Liver (tissue), 9 donors: ENCODE data around the gene GMDS. TPM values are rescaled to one million over a fixed set of nuclear protein-coding genes. Genes with fewer than 3 reads are reported as not detected.

Experiments used
- DNase-seq: peaks from one replicate; pipeline ENCODE4 v3.0.0-alpha.2; 2017; ENCODE audit warnings: low spot score
- H3K27ac ChIP-seq, 2 donors: one replicate each; pipeline ENCODE4 v1.7.0; 2013; ENCODE audit warnings: inconsistent platforms in 2 of 2, low read length in 2 of 2, control low read depth in 1 of 2, low read depth in 1 of 2, mild to moderate bottlenecking in 1 of 2
- H3K27me3 ChIP-seq, 4 donors: one replicate each; pipeline versions ENCODE4 v1.6.1 to v1.7.0; 2013; ENCODE audit warnings: low read length in 3 of 4, inconsistent platforms in 1 of 4, mild to moderate bottlenecking in 1 of 4, moderate library complexity in 1 of 4; ENCODE audit not compliant: control insufficient read depth in 4 of 4, insufficient read depth in 4 of 4
- H3K36me3 ChIP-seq, 4 donors: one replicate each; pipeline versions ENCODE4 v1.6.1 to v1.7.0; 2013; ENCODE audit warnings: low read length in 3 of 4, mild to moderate bottlenecking in 3 of 4, low read depth in 1 of 4, moderate library complexity in 1 of 4; ENCODE audit not compliant: control insufficient read depth in 4 of 4, insufficient read depth in 3 of 4
- H3K4me1 ChIP-seq, 4 donors: one replicate each; pipeline versions ENCODE4 v1.6.1 to v1.7.0; 2013; ENCODE audit warnings: low read length in 3 of 4, mild to moderate bottlenecking in 3 of 4, moderate library complexity in 1 of 4; ENCODE audit not compliant: control insufficient read depth in 4 of 4, insufficient read depth in 4 of 4
- H3K4me3 ChIP-seq, 3 donors: one replicate each; pipeline versions ENCODE4 v1.6.1 to v1.7.0; 2013; ENCODE audit warnings: low read length in 3 of 3, control low read depth in 1 of 3, low read depth in 1 of 3, mild to moderate bottlenecking in 1 of 3
- H3K9ac ChIP-seq, 2 donors: one replicate each; pipeline ENCODE4 v1.7.0; 2013; ENCODE audit warnings: low read length in 2 of 2, mild to moderate bottlenecking in 2 of 2, moderate library complexity in 2 of 2, control low read depth in 1 of 2, low read depth in 1 of 2
- H3K9me3 ChIP-seq, 4 donors: one replicate each; pipeline versions ENCODE4 v1.6.1 to v1.7.0; 2013; ENCODE audit warnings: low read length in 3 of 4; ENCODE audit not compliant: control insufficient read depth in 4 of 4
- EGR1 ChIP-seq, 2 donors: IDR thresholded peaks; 2 replicates each; pipeline ENCODE4 v1.6.1; 2016 to 2018; ENCODE audit warnings: antibody characterized with exemption in 2 of 2, low read depth in 2 of 2
- FOXA1 ChIP-seq: IDR thresholded peaks from 2 replicates; pipeline ENCODE4 v1.6.1; 2016; ENCODE audit warnings: antibody characterized with exemption
- FOXA2 ChIP-seq: IDR thresholded peaks from 2 replicates; pipeline ENCODE4 v1.6.1; 2016; ENCODE audit warnings: antibody characterized with exemption
- HNF4G ChIP-seq: IDR thresholded peaks from 2 replicates; pipeline ENCODE4 v1.6.1; 2016; ENCODE audit warnings: antibody characterized with exemption
- JUND ChIP-seq, 2 donors: IDR thresholded peaks; 2 replicates each; pipeline ENCODE4 v1.6.1; 2016; ENCODE audit warnings: antibody characterized with exemption in 2 of 2
- NR2F2 ChIP-seq: IDR thresholded peaks from 2 replicates; pipeline ENCODE4 v1.6.1; 2016; ENCODE audit warnings: antibody characterized with exemption
- RAD21 ChIP-seq, 2 donors: IDR thresholded peaks; 2 replicates each; pipeline ENCODE4 v1.6.1; 2016; ENCODE audit warnings: antibody characterized with exemption in 2 of 2, mild to moderate bottlenecking in 2 of 2
- RXRA ChIP-seq, 2 donors: IDR thresholded peaks; 2 replicates each; pipeline ENCODE4 v1.6.1; 2017 to 2018; ENCODE audit warnings: antibody characterized with exemption in 2 of 2, mild to moderate bottlenecking in 1 of 2
- SP1 ChIP-seq: IDR thresholded peaks from 2 replicates; pipeline ENCODE4 v1.6.1; 2018; ENCODE audit warnings: antibody characterized with exemption, mild to moderate bottlenecking
- TAF1 ChIP-seq: conservative IDR thresholded peaks from 2 replicates; pipeline ENCODE4 v1.6.1; 2016; ENCODE audit warnings: antibody characterized with exemption, mild to moderate bottlenecking
- YY1 ChIP-seq: IDR thresholded peaks from 2 replicates; pipeline ENCODE4 v1.6.1; 2016; ENCODE audit warnings: antibody characterized with exemption, mild to moderate bottlenecking
- WGBS: extraction: QIAGEN DNeasy Blood & Tissue Kit; methylation state at CpG from one replicate; pipeline ENCODE4 v1.1.7; 2013; 5-methylcytosine and 5-hydroxymethylcytosine counted together
- polyA plus RNA-seq, 2 donors: library from polyadenylated mRNA; stranded (reverse) in 1 of 2; unstranded in 1 of 2; fragments of 200-250 nt in 1 of 2; fragments of >200 nt in 1 of 2; fragmentation: Nextera tagmentation in 1 of 2; extraction: Ambion mirVana in 1 of 2; gene quantifications; one replicate each; pipeline versions ENCODE4 v1.2.1 to v1.2.3, GENCODE V29; 2013 to 2015
- total RNA-seq, 2 donors: library from RNA; depleted of rRNA; stranded (reverse); fragments of >200 nt; gene quantifications; one replicate each; pipeline ENCODE4 v1.2.3, GENCODE V29; 2014
- TF ChIP-seq, protein P1 (sequence below): fragments of 150-350 bp; IDR thresholded peaks from 2 replicates; pipeline ENCODE4 v1.5.1; 2017; ENCODE audit warnings: improper control_type of control experiment, low read depth, low read length; ENCODE audit not compliant: missing input control
- TF ChIP-seq, protein P2 (sequence below): IDR thresholded peaks from 2 replicates; pipeline ENCODE4 v1.6.1; 2016; ENCODE audit warnings: antibody characterized with exemption
- TF ChIP-seq, protein P3 (sequence below): IDR thresholded peaks from 2 replicates; pipeline ENCODE4 v1.6.1; 2016; ENCODE audit warnings: antibody characterized with exemption, mild to moderate bottlenecking
- donor health status: healthy.
- donor health status: healthy.
- donor health status: healthy.
- donor health status: healthy.
- donor health status: healthy.

GMDS gene
- total and polyA plus RNA-seq, 4 donors, result 3.5 to 15.6 (median 13.0) TPM

DNA sequence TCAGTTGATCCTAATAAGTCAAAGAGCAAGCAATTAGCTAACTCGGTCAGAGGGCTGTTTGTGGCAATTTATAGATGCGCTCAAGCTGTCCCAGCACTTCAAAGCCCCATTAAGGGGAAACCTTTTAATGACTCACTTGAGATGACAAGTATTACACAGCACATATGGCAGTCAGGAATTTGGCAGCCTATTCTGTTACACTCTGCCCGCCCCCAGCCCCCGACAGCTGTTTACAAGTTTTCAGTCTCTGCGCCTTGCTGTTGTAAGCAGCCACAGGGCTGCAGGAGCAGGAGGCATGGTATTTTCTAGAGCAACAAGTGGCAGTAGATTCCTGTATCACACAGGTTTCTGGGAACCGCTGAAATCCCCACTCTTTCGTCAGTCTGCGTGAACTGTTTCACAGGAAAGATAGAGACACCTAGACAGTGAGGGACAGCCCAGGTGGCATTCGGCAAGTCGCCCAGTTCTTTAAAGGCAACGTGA lies 372.7 kb downstream of the GMDS start:
- 82% methylated on average over 11 of the region's 11 CpGs for WGBS
- H3K36me3 ChIP-seq, result no peaks in the 10 kb centered on the region
- DNase-seq, result no peak

DNA sequence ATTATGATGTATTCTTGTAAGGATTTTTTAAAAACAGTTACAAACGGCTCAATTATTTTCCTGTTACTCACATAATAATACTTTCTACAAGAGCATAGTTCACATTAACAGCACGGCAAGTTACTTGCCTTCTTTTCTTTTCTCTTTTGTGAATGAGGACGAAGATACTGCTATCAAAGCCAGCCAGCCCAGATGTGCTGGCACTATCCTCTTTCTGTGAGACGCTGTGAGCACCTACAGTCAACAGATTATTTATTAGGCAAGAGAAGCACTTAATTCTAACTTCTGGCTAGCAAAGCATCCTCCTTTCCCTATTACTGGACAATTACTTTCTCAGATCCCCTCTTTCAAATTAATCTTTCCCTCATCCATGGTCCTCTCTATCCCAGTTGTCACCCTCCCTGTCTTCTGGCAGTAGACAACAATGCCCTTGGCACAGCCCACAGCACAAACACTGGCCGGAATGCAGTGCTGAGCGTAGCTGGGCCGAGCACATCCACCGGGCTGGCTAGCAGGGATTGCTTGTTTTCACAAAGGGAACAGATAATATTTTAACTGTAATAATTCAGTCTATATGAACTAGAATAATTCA lies 373.6 kb downstream of the GMDS start:
- TF ChIP-seq YY1, result no peak
- TF ChIP-seq SP1, result no peak
- TF ChIP-seq HNF4G, result no peak
- TF ChIP-seq, protein P1, sequence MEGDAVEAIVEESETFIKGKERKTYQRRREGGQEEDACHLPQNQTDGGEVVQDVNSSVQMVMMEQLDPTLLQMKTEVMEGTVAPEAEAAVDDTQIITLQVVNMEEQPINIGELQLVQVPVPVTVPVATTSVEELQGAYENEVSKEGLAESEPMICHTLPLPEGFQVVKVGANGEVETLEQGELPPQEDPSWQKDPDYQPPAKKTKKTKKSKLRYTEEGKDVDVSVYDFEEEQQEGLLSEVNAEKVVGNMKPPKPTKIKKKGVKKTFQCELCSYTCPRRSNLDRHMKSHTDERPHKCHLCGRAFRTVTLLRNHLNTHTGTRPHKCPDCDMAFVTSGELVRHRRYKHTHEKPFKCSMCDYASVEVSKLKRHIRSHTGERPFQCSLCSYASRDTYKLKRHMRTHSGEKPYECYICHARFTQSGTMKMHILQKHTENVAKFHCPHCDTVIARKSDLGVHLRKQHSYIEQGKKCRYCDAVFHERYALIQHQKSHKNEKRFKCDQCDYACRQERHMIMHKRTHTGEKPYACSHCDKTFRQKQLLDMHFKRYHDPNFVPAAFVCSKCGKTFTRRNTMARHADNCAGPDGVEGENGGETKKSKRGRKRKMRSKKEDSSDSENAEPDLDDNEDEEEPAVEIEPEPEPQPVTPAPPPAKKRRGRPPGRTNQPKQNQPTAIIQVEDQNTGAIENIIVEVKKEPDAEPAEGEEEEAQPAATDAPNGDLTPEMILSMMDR, result no peak
- TF ChIP-seq, protein P2, sequence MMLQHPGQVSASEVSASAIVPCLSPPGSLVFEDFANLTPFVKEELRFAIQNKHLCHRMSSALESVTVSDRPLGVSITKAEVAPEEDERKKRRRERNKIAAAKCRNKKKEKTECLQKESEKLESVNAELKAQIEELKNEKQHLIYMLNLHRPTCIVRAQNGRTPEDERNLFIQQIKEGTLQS, result no peak
- TF ChIP-seq NR2F2, result no peak
- TF ChIP-seq RXRA (IDR thresholded peaks at IDR 0.05), result no peak
- no peak for TF ChIP-seq TAF1
- TF ChIP-seq FOXA2, result no peak
- TF ChIP-seq EGR1 (IDR thresholded peaks at IDR 0.05; ENCODE audit: low read depth in 2 of 2), result no peak
- no peak for TF ChIP-seq RAD21 (IDR thresholded peaks at IDR 0.05)
- no peak for TF ChIP-seq FOXA1
- TF ChIP-seq, protein P3, sequence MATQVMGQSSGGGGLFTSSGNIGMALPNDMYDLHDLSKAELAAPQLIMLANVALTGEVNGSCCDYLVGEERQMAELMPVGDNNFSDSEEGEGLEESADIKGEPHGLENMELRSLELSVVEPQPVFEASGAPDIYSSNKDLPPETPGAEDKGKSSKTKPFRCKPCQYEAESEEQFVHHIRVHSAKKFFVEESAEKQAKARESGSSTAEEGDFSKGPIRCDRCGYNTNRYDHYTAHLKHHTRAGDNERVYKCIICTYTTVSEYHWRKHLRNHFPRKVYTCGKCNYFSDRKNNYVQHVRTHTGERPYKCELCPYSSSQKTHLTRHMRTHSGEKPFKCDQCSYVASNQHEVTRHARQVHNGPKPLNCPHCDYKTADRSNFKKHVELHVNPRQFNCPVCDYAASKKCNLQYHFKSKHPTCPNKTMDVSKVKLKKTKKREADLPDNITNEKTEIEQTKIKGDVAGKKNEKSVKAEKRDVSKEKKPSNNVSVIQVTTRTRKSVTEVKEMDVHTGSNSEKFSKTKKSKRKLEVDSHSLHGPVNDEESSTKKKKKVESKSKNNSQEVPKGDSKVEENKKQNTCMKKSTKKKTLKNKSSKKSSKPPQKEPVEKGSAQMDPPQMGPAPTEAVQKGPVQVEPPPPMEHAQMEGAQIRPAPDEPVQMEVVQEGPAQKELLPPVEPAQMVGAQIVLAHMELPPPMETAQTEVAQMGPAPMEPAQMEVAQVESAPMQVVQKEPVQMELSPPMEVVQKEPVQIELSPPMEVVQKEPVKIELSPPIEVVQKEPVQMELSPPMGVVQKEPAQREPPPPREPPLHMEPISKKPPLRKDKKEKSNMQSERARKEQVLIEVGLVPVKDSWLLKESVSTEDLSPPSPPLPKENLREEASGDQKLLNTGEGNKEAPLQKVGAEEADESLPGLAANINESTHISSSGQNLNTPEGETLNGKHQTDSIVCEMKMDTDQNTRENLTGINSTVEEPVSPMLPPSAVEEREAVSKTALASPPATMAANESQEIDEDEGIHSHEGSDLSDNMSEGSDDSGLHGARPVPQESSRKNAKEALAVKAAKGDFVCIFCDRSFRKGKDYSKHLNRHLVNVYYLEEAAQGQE, result no peak
- no peak for TF ChIP-seq JUND (IDR thresholded peaks at IDR 0.05)
- no peaks in the 10 kb centered on the region for H3K27me3 ChIP-seq
- no peak for DNase-seq

More for the DNA sequence above, 372.7 kb downstream of the GMDS start:
- no peak overlapping the region for H3K27ac ChIP-seq
- H3K4me1 ChIP-seq, result no peaks in the 10 kb centered on the region
- H3K9ac ChIP-seq, result no peak overlapping the region
- H3K27me3 ChIP-seq, result no peaks in the 10 kb centered on the region
- no peak overlapping the region for H3K4me3 ChIP-seq
- no peaks in the 10 kb centered on the region for H3K9me3 ChIP-seq
- TF ChIP-seq, protein P2, result no peak
- TF ChIP-seq FOXA1 (no peak), NR2F2 (peak; percentile 59)

More for the DNA sequence above, 373.6 kb downstream of the GMDS start:
- H3K9ac ChIP-seq, result no peak overlapping the region
- no peak overlapping the region for H3K4me3 ChIP-seq
- H3K4me1 ChIP-seq, result no peaks in the 10 kb centered on the region
- H3K27ac ChIP-seq, result no peak overlapping the region
- H3K9me3 ChIP-seq, result no peaks in the 10 kb centered on the region
- 85% methylated on average over 8 of the region's 8 CpGs for WGBS
- H3K36me3 ChIP-seq, result no peaks in the 10 kb centered on the region
